GM12874 (cell line): ENCODE measurements around the gene HYCC1.

Experiments used
- TF ChIP-seq, protein P1 (sequence below): IDR thresholded peaks from 2 replicates; pipeline ENCODE4 v1.5.1; 2011; ENCODE audit warnings: low read depth, mild to moderate bottlenecking, control low read depth, low read length, moderate library complexity; ENCODE audit not compliant: insufficient read depth

The HYCC1 gene

DNA sequence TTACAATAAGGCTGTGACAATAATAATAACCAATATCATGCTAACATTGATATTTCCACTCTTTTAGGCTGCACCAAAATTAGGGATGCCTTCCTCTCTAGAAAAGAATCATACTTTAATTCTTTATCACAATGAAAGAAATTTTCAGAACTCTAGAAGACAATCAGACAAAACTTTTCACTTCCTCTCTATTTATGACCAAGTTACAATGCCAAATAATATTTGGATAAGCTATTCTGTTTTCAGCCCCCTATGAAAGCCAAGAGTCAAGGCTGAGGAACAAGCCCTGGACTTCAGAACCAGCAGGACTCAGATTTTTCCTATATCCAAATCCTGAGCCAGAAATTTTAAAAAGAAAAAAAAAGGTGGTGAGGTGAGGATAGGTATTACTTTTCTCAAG, 4.6 kb downstream of the HYCC1 start:
- TF ChIP-seq, protein P1, sequence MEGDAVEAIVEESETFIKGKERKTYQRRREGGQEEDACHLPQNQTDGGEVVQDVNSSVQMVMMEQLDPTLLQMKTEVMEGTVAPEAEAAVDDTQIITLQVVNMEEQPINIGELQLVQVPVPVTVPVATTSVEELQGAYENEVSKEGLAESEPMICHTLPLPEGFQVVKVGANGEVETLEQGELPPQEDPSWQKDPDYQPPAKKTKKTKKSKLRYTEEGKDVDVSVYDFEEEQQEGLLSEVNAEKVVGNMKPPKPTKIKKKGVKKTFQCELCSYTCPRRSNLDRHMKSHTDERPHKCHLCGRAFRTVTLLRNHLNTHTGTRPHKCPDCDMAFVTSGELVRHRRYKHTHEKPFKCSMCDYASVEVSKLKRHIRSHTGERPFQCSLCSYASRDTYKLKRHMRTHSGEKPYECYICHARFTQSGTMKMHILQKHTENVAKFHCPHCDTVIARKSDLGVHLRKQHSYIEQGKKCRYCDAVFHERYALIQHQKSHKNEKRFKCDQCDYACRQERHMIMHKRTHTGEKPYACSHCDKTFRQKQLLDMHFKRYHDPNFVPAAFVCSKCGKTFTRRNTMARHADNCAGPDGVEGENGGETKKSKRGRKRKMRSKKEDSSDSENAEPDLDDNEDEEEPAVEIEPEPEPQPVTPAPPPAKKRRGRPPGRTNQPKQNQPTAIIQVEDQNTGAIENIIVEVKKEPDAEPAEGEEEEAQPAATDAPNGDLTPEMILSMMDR = no peak

DNA sequence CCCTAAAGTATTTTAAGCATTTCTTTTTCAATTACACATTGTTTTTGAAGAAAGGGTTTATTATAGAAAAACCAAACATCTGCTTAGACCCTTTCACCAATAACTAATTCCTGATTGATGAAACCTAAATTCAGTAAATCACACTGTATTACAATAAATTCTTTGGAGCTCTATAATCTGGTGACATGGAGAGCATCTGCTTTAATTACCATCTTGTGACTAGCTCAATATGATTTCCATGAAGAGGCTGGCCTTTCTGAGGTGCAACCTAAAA, 9.7 kb downstream of the HYCC1 start:
- TF ChIP-seq, protein P1 = no peak

DNA sequence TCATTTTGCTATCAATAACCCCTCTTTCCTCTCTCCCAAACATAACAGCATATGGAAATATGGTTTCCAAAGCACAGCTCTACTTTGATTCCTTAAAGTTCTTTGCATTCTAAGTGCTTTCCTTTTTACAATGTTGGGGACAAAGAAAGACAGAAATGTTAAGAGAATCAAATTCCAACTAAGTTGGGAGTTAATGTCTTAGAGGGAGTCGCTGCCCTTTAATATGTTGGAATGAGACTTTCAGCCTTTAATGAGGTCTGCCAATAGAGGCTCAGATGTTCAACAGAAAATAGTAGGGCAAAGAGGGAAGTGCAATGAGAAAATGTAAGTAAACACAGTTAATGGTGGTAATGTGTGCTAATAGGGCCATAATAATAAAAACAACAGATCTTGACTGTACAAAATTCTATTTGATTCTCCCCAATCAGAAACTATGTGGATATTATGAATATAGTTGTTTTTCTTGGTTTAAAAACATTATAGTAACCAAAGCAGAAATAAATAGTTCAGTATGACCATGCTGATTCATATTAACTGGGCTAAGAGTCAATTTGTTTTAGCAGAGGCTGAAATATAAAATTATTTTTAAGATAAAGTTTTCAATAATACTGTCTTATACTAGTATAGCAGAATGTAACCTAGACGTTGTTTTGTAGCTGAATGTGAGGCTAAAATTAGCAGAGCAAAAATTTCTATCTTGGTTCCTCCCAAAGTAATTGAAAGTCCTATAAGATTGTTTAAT, 10.3 kb downstream of the HYCC1 start:
- TF ChIP-seq, protein P1 = no peak

DNA sequence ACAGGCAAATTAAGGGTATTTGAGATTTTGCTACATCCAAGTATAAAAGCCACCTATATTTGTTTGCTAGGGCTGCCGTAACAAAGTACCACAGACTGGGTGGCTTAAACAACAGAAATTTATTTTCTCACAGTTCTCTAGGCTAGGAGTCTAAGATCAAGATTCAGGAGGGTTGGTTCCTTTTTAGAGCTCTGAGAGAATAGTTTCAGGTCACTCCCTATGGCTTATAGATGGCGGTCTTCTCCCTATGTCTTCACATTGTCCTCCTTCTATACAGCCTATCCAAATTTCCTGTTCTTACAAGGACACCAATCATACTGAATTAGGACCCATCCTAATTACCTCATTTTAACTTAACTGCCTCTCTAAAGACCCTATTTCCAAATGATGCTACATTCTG, 11.2 kb downstream of the HYCC1 start:
- TF ChIP-seq, protein P1 = no peak

DNA sequence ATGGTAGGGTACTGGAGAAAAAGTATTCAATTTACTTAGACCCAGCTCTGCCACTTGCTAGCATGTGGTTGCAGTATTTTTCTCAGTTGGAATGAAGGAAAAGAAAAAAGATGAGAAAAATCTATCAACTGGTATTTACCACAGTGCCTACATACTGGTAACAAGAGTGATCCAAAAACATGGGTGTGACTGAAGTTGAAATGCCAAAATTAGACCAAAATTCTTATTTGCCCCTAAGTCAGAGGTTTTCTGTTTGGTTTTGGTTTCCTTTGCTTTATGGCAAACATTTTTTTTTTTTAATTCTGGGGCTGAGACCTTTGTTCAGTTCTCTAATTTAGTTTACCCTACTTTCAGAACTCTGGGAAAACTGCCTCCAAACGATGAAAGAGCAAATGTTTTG, 12.3 kb downstream of the HYCC1 start:
- TF ChIP-seq, protein P1 = no peak

DNA sequence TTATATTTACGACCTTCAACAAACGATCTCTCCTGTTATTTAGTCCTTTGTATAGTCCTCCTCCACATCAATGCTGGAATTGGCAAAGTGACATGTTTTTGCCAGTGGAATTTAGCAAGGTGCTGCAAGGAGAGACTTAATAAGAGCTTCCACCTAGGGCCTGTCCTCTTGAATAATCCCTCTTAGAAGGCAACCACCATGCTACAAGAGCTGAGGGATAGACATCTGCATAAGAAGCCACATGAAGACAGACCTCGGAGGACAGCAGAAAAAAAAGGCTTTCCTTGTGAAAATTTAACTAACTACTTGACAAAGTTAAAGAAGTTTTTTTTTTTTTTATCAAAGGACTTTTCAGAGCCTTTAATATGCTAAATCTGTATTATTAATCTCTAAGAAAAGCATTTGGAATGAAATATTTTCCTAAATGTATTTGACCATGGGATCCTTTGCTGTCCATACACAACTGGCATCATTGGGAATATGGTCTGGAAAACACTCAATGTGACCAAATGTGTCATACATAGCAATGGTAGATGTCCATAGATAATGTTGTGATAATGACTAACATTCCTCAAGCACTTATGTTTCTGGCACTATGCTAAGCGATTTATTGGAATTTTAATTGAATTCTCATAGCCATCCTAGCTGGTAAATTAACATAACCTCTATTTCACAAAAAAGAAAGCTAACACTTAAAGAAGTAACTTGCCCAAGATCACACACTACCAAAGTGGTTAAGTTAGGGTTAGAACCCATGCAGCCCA, 13.2 kb downstream of the HYCC1 start:
- TF ChIP-seq, protein P1 = no peak

DNA sequence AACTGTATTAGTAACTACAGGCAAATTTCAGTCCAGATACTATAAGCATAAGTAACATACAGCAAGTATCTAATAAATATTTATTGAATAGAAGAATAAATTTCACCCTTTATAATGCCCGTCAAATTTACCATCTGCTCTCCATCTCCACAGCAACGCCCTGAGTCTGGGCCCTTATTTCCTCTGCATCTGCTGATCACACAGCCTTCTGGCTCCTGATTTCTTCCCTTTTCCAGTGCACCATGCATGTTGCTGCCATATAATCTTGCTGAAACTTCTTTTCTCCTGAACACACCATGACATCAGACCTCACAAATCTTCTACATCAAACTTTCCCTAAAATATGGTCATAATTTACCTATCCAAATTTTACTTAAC, 15.4 kb downstream of the HYCC1 start:
- TF ChIP-seq, protein P1 = no peak
